ENCODE data around the gene ADRB2. TPM values are rescaled to one million over a fixed set of nuclear protein-coding genes. Genes with fewer than 3 reads are reported as not detected.

ADRB2 gene
- total RNA-seq, 4 donors from 2014 or later = 2.2 to 9.2 (median 3.0) TPM

- H3K9me3 ChIP-seq = no peaks in the 10 kb centered on the region
- no peaks in the 10 kb centered on the region for H3K27me3 ChIP-seq
- TF ChIP-seq POLR2A (IDR thresholded peaks at IDR 0.05) (no peak), CTCF (IDR thresholded peaks at IDR 0.05) (no peak)
- intact Hi-C loops (cut with DNase I; ENCODE audit: low total_unique reads) = no loop called here
- no peak for DNase-seq
- no peak overlapping the region for H3K4me3 ChIP-seq
- H3K4me1 ChIP-seq = no peaks in the 10 kb centered on the region
- H3K27ac ChIP-seq = no peak overlapping the region
- H3K36me3 ChIP-seq = no peaks in the 10 kb centered on the region
Observed at GRCh38 chr5:148855249-148856008, 29.0 kb downstream of the ADRB2 start.

DNA sequence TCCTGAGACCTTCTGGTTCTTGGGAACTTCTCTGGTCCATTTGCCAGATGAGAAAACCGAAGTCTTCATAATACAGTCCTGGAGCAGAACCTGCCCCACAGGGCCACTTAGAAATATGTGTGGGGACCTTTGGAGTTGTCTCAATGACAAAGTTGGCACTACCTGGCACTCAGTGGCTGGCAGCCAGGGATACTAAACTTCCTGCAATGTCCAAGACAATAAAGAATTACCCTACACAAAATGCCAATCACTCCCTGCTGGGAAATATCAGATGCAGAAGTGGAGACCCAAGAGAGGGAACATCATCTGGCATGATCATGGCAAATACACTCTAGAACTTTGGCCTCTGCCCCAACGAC lies 29.6 kb downstream of the ADRB2 start:
- no peak overlapping the region for H3K27ac ChIP-seq

GRCh38 chr5:148856424-148856823 lies 30.0 kb downstream of the ADRB2 start:
- no peak for DNase-seq
- TF ChIP-seq CTCF (IDR thresholded peaks at IDR 0.05) = no peak
- no peak for TF ChIP-seq POLR2A (IDR thresholded peaks at IDR 0.05)
- intact Hi-C loops (cut with DNase I; ENCODE audit: low total_unique reads) = no loop called here
- Histone ChIP-seq H3K4me3 (no peak overlapping the region), H3K27me3 (no peaks in the 10 kb centered on the region), H3K9me3 (no peaks in the 10 kb centered on the region), H3K36me3 (no peaks in the 10 kb centered on the region), H3K4me1 (no peaks in the 10 kb centered on the region), H3K27ac (no peak overlapping the region)

More for the DNA sequence above, 29.6 kb downstream of the ADRB2 start:
- no peak for DNase-seq
- Histone ChIP-seq H3K27me3 (no peaks in the 10 kb centered on the region), H3K36me3 (no peaks in the 10 kb centered on the region), H3K4me3 (no peak overlapping the region), H3K4me1 (no peaks in the 10 kb centered on the region), H3K9me3 (no peaks in the 10 kb centered on the region)
- TF ChIP-seq POLR2A (IDR thresholded peaks at IDR 0.05) (no peak), CTCF (IDR thresholded peaks at IDR 0.05) (no peak)
- intact Hi-C loops (cut with DNase I; ENCODE audit: low total_unique reads) = no loop called here

DNA sequence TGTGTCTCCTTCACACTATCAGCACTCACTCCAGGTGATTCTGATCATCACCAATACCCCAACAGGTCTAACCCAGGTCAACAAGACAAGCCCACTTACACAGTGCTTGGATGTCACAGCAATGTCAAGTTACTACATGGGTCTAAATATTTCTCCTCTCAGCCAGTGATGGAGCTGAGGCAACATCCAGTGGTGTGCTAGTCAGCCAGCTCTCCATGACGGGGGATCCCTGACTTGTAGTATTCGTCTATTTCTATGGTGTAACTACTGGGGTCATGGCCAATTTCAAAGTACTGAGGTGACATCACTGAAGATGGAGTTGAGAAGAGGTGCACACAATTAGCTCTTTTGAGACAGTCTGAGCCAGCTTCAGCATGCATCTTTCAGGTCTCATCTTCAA lies 31.1 kb downstream of the ADRB2 start:
- no peak for TF ChIP-seq CTCF (IDR thresholded peaks at IDR 0.05)
- Histone ChIP-seq H3K27ac (no peak overlapping the region), H3K4me3 (no peak overlapping the region), H3K36me3 (no peaks in the 10 kb centered on the region), H3K4me1 (no peaks in the 10 kb centered on the region), H3K9me3 (no peaks in the 10 kb centered on the region), H3K27me3 (no peaks in the 10 kb centered on the region)
- intact Hi-C loops (cut with DNase I; ENCODE audit: low total_unique reads) = no loop called here
- no peak for DNase-seq

DNA sequence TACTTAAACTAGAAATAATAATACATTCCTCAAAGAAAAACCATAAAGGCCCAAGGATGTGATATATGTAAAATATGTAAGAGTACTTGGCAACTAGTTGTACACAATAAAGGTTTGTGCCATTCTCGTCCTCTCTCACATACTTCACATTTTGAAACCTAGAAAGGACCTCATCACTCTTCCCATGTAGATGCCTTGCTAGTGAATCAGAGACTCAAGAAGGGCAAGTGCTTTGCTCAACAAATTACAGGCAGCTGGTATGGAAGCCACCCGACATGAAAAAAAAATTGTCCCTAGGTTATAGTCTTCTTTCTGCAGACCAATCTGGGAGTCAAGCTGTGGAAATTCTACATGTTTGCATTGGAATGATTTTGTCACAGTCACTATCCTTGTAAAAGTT lies 31.7 kb downstream of the ADRB2 start:
- no peaks in the 10 kb centered on the region for H3K4me1 ChIP-seq
- H3K27ac ChIP-seq = no peak overlapping the region
- intact Hi-C loops (cut with DNase I; ENCODE audit: low total_unique reads) = no loop called here
- no peak for DNase-seq
- no peak overlapping the region for H3K4me3 ChIP-seq
- H3K9me3 ChIP-seq = no peaks in the 10 kb centered on the region
- no peaks in the 10 kb centered on the region for H3K36me3 ChIP-seq
- no peaks in the 10 kb centered on the region for H3K27me3 ChIP-seq
- no peak for TF ChIP-seq POLR2A (IDR thresholded peaks at IDR 0.05)
- TF ChIP-seq CTCF (IDR thresholded peaks at IDR 0.05) = no peak
